ENCODE results near the gene ZNF778. TPM values are rescaled to one million over a fixed set of nuclear protein-coding genes. Genes with fewer than 3 reads are reported as not detected.

The ZNF778 gene
- polyA plus RNA-seq, 2 of the 4 experiments (the other 2 are of a cell fraction) = 7.0 to 9.5 TPM

DNA sequence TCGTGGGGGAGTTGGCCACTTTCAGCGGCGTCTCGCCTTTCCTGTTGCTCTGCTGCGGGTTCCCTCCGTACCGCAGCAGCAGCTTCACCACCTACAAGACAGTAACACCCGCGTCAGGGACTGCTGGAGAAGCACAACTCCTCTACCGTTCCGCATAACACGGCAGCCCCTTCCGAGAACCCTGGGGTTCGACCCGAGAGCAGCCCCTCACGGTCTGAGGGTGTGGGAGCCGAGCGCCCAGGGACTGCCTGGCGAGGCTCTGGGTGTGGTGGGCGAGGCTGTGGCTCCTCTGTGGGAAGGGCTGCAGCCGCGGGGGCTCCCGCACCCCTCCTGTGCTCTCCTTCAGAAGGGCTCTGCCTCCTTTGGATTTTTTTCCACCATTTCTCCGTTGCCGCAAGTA lies 68.6 kb downstream of the ZNF778 start:
- WGBS (ENCODE audit: missing lambda C conversion rate) = 92% methylated on average over 25 of the region's 25 CpGs
- H3K4me2 ChIP-seq = no peak overlapping the region
- POLR2A ChIA-PET = no interaction called here
- no peak for DNase-seq (ENCODE audit: low read depth in 1 of 2, low spot score in 1 of 2)
- H3K9me3 ChIP-seq = no peaks in the 10 kb centered on the region
- CTCF ChIA-PET = interaction anchor here (1.1 to 10.9 kb wide), 3 partner anchors 8 to 29 kb away, joined by 3 to 80 read pairs (median 3); no protein-coding TSS in a partner anchor
- ATAC-seq = no peak
- TF ChIP-seq, protein P1, sequence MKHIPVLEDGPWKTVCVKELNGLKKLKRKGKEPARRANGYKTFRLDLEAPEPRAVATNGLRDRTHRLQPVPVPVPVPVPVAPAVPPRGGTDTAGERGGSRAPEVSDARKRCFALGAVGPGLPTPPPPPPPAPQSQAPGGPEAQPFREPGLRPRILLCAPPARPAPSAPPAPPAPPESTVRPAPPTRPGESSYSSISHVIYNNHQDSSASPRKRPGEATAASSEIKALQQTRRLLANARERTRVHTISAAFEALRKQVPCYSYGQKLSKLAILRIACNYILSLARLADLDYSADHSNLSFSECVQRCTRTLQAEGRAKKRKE (CRISPR knock-in tag; IDR thresholded peaks at IDR 0.05; ENCODE audit: low read depth) = no peak
- TF ChIP-seq KDM5A (IDR thresholded peaks at IDR 0.05) (no peak), RAD21 (conservative IDR thresholded peaks at IDR 0.05 in 1 of 2, IDR thresholded peaks at IDR 0.05 in 1 of 2) (no peak), CEBPB (IDR thresholded peaks at IDR 0.05) (no peak), HOXA7 (CRISPR knock-in tag; IDR thresholded peaks at IDR 0.05) (no peak), FOSB (CRISPR knock-in tag; IDR thresholded peaks at IDR 0.05) (no peak), NFE2L2 (conservative IDR thresholded peaks at IDR 0.05; ENCODE audit: low read length) (no peak), USF2 (IDR thresholded peaks at IDR 0.05) (no peak), ZSCAN20 (CRISPR knock-in tag; IDR thresholded peaks at IDR 0.05) (no peak), TFCP2L1 (CRISPR knock-in tag; IDR thresholded peaks at IDR 0.05) (no peak), GATA3 (IDR thresholded peaks at IDR 0.05; ENCODE audit: borderline replicate concordance) (no peak), PHF8 (IDR thresholded peaks at IDR 0.05; ENCODE audit: borderline replicate concordance, low read depth) (no peak), HOXB13 (CRISPR knock-in tag; IDR thresholded peaks at IDR 0.05; ENCODE audit: low read depth) (no peak), ZC3H11A (IDR thresholded peaks at IDR 0.05) (no peak)
- TF ChIP-seq, protein P2, sequence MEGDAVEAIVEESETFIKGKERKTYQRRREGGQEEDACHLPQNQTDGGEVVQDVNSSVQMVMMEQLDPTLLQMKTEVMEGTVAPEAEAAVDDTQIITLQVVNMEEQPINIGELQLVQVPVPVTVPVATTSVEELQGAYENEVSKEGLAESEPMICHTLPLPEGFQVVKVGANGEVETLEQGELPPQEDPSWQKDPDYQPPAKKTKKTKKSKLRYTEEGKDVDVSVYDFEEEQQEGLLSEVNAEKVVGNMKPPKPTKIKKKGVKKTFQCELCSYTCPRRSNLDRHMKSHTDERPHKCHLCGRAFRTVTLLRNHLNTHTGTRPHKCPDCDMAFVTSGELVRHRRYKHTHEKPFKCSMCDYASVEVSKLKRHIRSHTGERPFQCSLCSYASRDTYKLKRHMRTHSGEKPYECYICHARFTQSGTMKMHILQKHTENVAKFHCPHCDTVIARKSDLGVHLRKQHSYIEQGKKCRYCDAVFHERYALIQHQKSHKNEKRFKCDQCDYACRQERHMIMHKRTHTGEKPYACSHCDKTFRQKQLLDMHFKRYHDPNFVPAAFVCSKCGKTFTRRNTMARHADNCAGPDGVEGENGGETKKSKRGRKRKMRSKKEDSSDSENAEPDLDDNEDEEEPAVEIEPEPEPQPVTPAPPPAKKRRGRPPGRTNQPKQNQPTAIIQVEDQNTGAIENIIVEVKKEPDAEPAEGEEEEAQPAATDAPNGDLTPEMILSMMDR (IDR thresholded peaks at IDR 0.05) = no peak
- FAIRE-seq = no peak
- H3K27ac ChIP-seq = no peak overlapping the region
- no peak overlapping the region for H3K4me3 ChIP-seq
- no peaks in the 10 kb centered on the region for H3K4me1 ChIP-seq

Other genes starting within 250 kb of the ZNF778 start
- gene CBFA2T3, start 240.5 kb upstream of the ZNF778 start, polyA plus RNA-seq (2011; rRNA removed) = not detected in 2 replicates
- 0.05 to 0.34 TPM (median 0.08 TPM) in 3 replicates for gene CBFA2T3, start 240.5 kb upstream of the ZNF778 start, polyA plus RNA-seq (2017; fragmentation: RNase III; extraction: RNeasy Plus Mini Kit Qiagen cat#74134 plus additional on column Dnase treatment)
- 9.8 and 11.5 TPM in 2 replicates for gene ACSF3, start 123.9 kb upstream of the ZNF778 start, polyA plus RNA-seq (2011; rRNA removed)
- gene ACSF3, start 123.9 kb upstream of the ZNF778 start, polyA plus RNA-seq (2017; fragmentation: RNase III; extraction: RNeasy Plus Mini Kit Qiagen cat#74134 plus additional on column Dnase treatment) = 13.1 to 13.2 TPM (median 13.2 TPM) in 3 replicates
- 0.05 TPM in 1 of 2 replicates, not detected in the other for gene CDH15, start 46.0 kb upstream of the ZNF778 start, polyA plus RNA-seq (2011; rRNA removed)
- gene CDH15, start 46.0 kb upstream of the ZNF778 start, polyA plus RNA-seq (2017; fragmentation: RNase III; extraction: RNeasy Plus Mini Kit Qiagen cat#74134 plus additional on column Dnase treatment) = 0.03 to 0.09 TPM (median 0.08 TPM) in 3 replicates
- 0.36 and 0.42 TPM in 2 replicates for gene SLC22A31, start 17.2 kb upstream of the ZNF778 start, polyA plus RNA-seq (2011; rRNA removed)
- gene SLC22A31, start 17.2 kb upstream of the ZNF778 start, polyA plus RNA-seq (2017; fragmentation: RNase III; extraction: RNeasy Plus Mini Kit Qiagen cat#74134 plus additional on column Dnase treatment) = 0.77 to 1.1 TPM (median 0.98 TPM) in 3 replicates